Upper lobe of right lung (tissue), 1 donor: ENCODE data around the gene ARX. TPM values are rescaled to one million over a fixed set of nuclear protein-coding genes. Genes with fewer than 3 reads are reported as not detected.

Source experiments
- ATAC-seq: fragments of 200-7000 bp; cut with Tn5 transposase; one replicate; pipeline ENCODE4 v1.9.1; 2020; ENCODE audit warnings: mild to moderate bottlenecking, moderate library complexity
- DNase-seq: peaks from one replicate; pipeline ENCODE4 v3.0.0-alpha.2; 2020
- H3K27ac ChIP-seq: fragments of 200-600 bp; one replicate; pipeline ENCODE4 v1.8.0; 2022
- H3K27me3 ChIP-seq: fragments of 200-600 bp; one replicate; pipeline ENCODE4 v1.8.0; 2022; ENCODE audit warnings: mild to moderate bottlenecking
- H3K36me3 ChIP-seq: fragments of 200-600 bp; one replicate; pipeline ENCODE4 v1.8.0; 2022
- H3K4me1 ChIP-seq: fragments of 200-600 bp; one replicate; pipeline ENCODE4 v1.8.0; 2022
- H3K4me3 ChIP-seq: fragments of 200-600 bp; one replicate; pipeline ENCODE4 v1.8.0; 2022; ENCODE audit warnings: mild to moderate bottlenecking
- H3K9me3 ChIP-seq: fragments of 200-600 bp; one replicate; pipeline ENCODE4 v1.8.0; 2022
- CTCF ChIP-seq: fragments of 200-600 bp; IDR thresholded peaks from one replicate; pipeline ENCODE4 v1.8.0; 2022; ENCODE audit warnings: antibody characterized with exemption
- intact Hi-C: fragments of 100-400 bp; cut with DNase I; formaldehyde crosslinking; loops from one replicate; pipeline ENCODE4 v1.11.0; 2022
- total RNA-seq: library from RNA; stranded (reverse); fragmentation: NEBNext Ultra II Directional; extraction: Animal tissue kit (Norgen Biotek cat#: 25700); gene quantifications from one replicate; pipeline ENCODE4 v1.2.1, GENCODE V29; 2021
- donor health status: DM: no; HTN: yes; CAD: no; lungs with severe emphysema.

The ARX gene
- total RNA-seq, 1 donor from 2014 or later, result not detected

GRCh38 chrX:25026576-25026975, 10.8 kb upstream of the ARX start:
- Histone ChIP-seq H3K4me1 (no peaks in the 10 kb centered on the region), H3K27ac (no peak overlapping the region), H3K9me3 (no peaks in the 10 kb centered on the region), H3K36me3 (no peaks in the 10 kb centered on the region), H3K4me3 (no peak overlapping the region), H3K27me3 (peaks cover 20% of the 10 kb centered on the region)
- ATAC-seq (no peak), DNase-seq (no peak)
- no peak for TF ChIP-seq CTCF
- intact Hi-C loops, result no loop called here

GRCh38 chrX:25025615-25026014, 9.8 kb upstream of the ARX start:
- intact Hi-C loops, result no loop called here
- DNase-seq (no peak), ATAC-seq (no peak)
- no peak for TF ChIP-seq CTCF
- no peak overlapping the region for H3K27ac ChIP-seq
- H3K27me3 ChIP-seq, result peaks cover 30% of the 10 kb centered on the region
- H3K4me3 ChIP-seq, result no peak overlapping the region
- H3K9me3 ChIP-seq, result no peaks in the 10 kb centered on the region
- H3K36me3 ChIP-seq, result no peaks in the 10 kb centered on the region
- H3K4me1 ChIP-seq, result no peaks in the 10 kb centered on the region

GRCh38 chrX:25023908-25024307, 8.1 kb upstream of the ARX start:
- H3K4me1 ChIP-seq, result no peaks in the 10 kb centered on the region
- DNase-seq, result no peak
- H3K36me3 ChIP-seq, result no peaks in the 10 kb centered on the region
- peaks cover 46% of the 10 kb centered on the region for H3K27me3 ChIP-seq
- intact Hi-C loops, result no loop called here
- no peak overlapping the region for H3K4me3 ChIP-seq
- no peak for ATAC-seq
- TF ChIP-seq CTCF, result no peak
- no peak overlapping the region for H3K27ac ChIP-seq
- no peaks in the 10 kb centered on the region for H3K9me3 ChIP-seq

- ATAC-seq (no peak), DNase-seq (no peak)
- intact Hi-C loops, result no loop called here
These were observed 6.9 kb upstream of the ARX start for GRCh38 chrX:25022499-25023325.

GRCh38 chrX:25020905-25021449, 5.2 kb upstream of the ARX start:
- TF ChIP-seq CTCF, result peak; percentile 37
- no peak for DNase-seq
- H3K4me1 ChIP-seq, result no peaks in the 10 kb centered on the region
- H3K9me3 ChIP-seq, result no peaks in the 10 kb centered on the region
- H3K27me3 ChIP-seq, result peaks cover 74% of the 10 kb centered on the region
- H3K4me3 ChIP-seq, result no peak overlapping the region
- ATAC-seq, result peak; percentile 54
- no peak overlapping the region for H3K27ac ChIP-seq
- intact Hi-C loops, result no loop called here
- no peaks in the 10 kb centered on the region for H3K36me3 ChIP-seq

More at GRCh38 chrX:25022499-25023325, 6.9 kb upstream of the ARX start:
- no peaks in the 10 kb centered on the region for H3K4me1 ChIP-seq
- H3K27ac ChIP-seq, result no peak overlapping the region
- H3K27me3 ChIP-seq, result peaks cover 56% of the 10 kb centered on the region
- no peak overlapping the region for H3K4me3 ChIP-seq
- no peaks in the 10 kb centered on the region for H3K36me3 ChIP-seq
- no peaks in the 10 kb centered on the region for H3K9me3 ChIP-seq
- no peak for TF ChIP-seq CTCF
